GM23338 (cell line): ENCODE results near the gene ASB12. TPM values are rescaled to one million over a fixed set of nuclear protein-coding genes. Genes with fewer than 3 reads are reported as not detected.

Source experiments
- ATAC-seq: fragments of 200-7000 bp; cut with Tn5 transposase; 3 replicates; pipeline ENCODE4 v1.9.1; 2020
- DNase-seq: peaks from one replicate; pipeline ENCODE4 v3.0.0-alpha.2; 2015; ENCODE audit warnings: low spot score
- H2AFZ ChIP-seq: fragments of 200-600 bp; sonication (generic); 2 replicates; pipeline ENCODE4 v1.8.0; 2016; ENCODE audit warnings: antibody characterized with exemption, mild to moderate bottlenecking, moderate library complexity
- H3F3A ChIP-seq: fragments of 200-600 bp; sonication (generic); replicated peaks from 2 replicates; pipeline ENCODE4 v1.8.0; 2017; ENCODE audit warnings: antibody characterized with exemption, mixed run types, low read depth
- H3K27ac ChIP-seq: fragments of 200-600 bp; sonication (generic); 2 replicates; pipeline ENCODE4 v1.6.1; 2016; ENCODE audit warnings: low read depth
- H3K27me3 ChIP-seq: fragments of 200-600 bp; sonication (generic); 2 replicates; pipeline ENCODE4 v1.8.0; 2016; ENCODE audit warnings: mild to moderate bottlenecking, mixed run types, moderate library complexity; ENCODE audit not compliant: insufficient read depth
- H3K36me3 ChIP-seq: fragments of 200-600 bp; sonication (generic); 2 replicates; pipeline ENCODE4 v1.8.0; 2016; ENCODE audit warnings: mild to moderate bottlenecking; ENCODE audit not compliant: insufficient read depth
- H3K4me1 ChIP-seq: fragments of 200-600 bp; sonication (generic); 2 replicates; pipeline ENCODE4 v1.8.0; 2016; ENCODE audit warnings: mild to moderate bottlenecking, moderate library complexity; ENCODE audit not compliant: insufficient read depth
- H3K4me2 ChIP-seq: fragments of 200-600 bp; sonication (generic); 2 replicates; pipeline ENCODE4 v1.7.1; 2017; ENCODE audit warnings: mixed run types
- H3K4me3 ChIP-seq: fragments of 200-600 bp; sonication (generic); 2 replicates; pipeline ENCODE4 v1.6.1; 2016; ENCODE audit warnings: mixed run types
- H3K79me2 ChIP-seq: fragments of 200-600 bp; sonication (generic); replicated peaks from 2 replicates; pipeline ENCODE4 v1.8.0; 2017; ENCODE audit warnings: mild to moderate bottlenecking; ENCODE audit not compliant: insufficient read depth
- H3K9me2 ChIP-seq: fragments of 200-600 bp; sonication (generic); 2 replicates; pipeline ENCODE4 v1.8.0; 2017; ENCODE audit not compliant: insufficient read depth
- H4K20me1 ChIP-seq: fragments of 200-600 bp; sonication (generic); replicated peaks from 2 replicates; pipeline ENCODE4 v1.8.0; 2017; ENCODE audit warnings: mild to moderate bottlenecking; ENCODE audit not compliant: insufficient read depth
- H3K27ac Mint-ChIP-seq: 2 replicates; pipeline ENCODE4 v1.8.0; 2020; ENCODE audit warnings: inconsistent platforms, mild to moderate bottlenecking, moderate library complexity, mixed read lengths
- H3K27me3 Mint-ChIP-seq: 3 replicates; pipeline ENCODE4 v1.8.0; 2022; ENCODE audit warnings: low read depth, mild to moderate bottlenecking, moderate library complexity, mixed read lengths, inconsistent platforms; ENCODE audit not compliant: insufficient read depth, poor library complexity
- H3K36me3 Mint-ChIP-seq: 3 replicates; pipeline ENCODE4 v1.8.0; 2021; ENCODE audit warnings: low read depth, mild to moderate bottlenecking, inconsistent platforms, moderate library complexity, mixed read lengths
- H3K4me1 Mint-ChIP-seq: 3 replicates; pipeline ENCODE4 v1.8.0; 2020; ENCODE audit warnings: mild to moderate bottlenecking, inconsistent platforms, mixed read lengths
- H3K4me3 Mint-ChIP-seq: 3 replicates; pipeline ENCODE4 v1.8.0; 2021; ENCODE audit warnings: moderate library complexity, mild to moderate bottlenecking, inconsistent platforms, mixed read lengths
- H3K9me3 Mint-ChIP-seq: 3 replicates; pipeline ENCODE4 v1.8.0; 2020; ENCODE audit warnings: moderate library complexity, mild to moderate bottlenecking, inconsistent platforms, mixed read lengths
- CREB1 ChIP-seq: fragments of 250-450 bp; sonication (Bioruptor Pico); IDR thresholded peaks from 2 replicates; pipeline ENCODE4 v1.5.0; 2020; ENCODE audit warnings: low read depth, mild to moderate bottlenecking, moderate library complexity
- EZH2 ChIP-seq: fragments of 200-600 bp; sonication (generic); IDR thresholded peaks from one replicate; pipeline ENCODE4 v1.8.0; 2017; ENCODE audit warnings: antibody characterized with exemption, mild to moderate bottlenecking, low read depth; ENCODE audit not compliant: unreplicated experiment
- EZH2phosphoT487 ChIP-seq: fragments of 200-600 bp; sonication (generic); IDR thresholded peaks from one replicate; pipeline ENCODE4 v1.8.1; 2018; ENCODE audit warnings: antibody characterized with exemption; ENCODE audit not compliant: unreplicated experiment
- JUNB ChIP-seq: IDR thresholded peaks from one replicate; pipeline ENCODE4 v1.6.1; 2016; ENCODE audit warnings: antibody characterized with exemption; ENCODE audit not compliant: unreplicated experiment
- NANOG ChIP-seq: IDR thresholded peaks from 2 replicates; pipeline ENCODE4 v1.6.1; 2016; ENCODE audit warnings: antibody characterized with exemption, borderline replicate concordance
- POLR2AphosphoS5 ChIP-seq: IDR thresholded peaks from 2 replicates; pipeline ENCODE4 v1.6.1; 2016; ENCODE audit warnings: antibody characterized with exemption, low read depth
- STAT1 ChIP-seq: IDR thresholded peaks from one replicate; pipeline ENCODE4 v1.6.1; 2016; ENCODE audit warnings: antibody characterized with exemption; ENCODE audit not compliant: unreplicated experiment
- ZNF114 ChIP-seq: fragments of 250-450 bp; sonication (Bioruptor Pico); IDR thresholded peaks from 2 replicates; pipeline ENCODE4 v1.5.0; 2020; ENCODE audit warnings: mild to moderate bottlenecking, moderate library complexity
- ZNF331 ChIP-seq: fragments of 250-450 bp; sonication (Bioruptor Pico); IDR thresholded peaks from 2 replicates; pipeline ENCODE4 v1.5.0; 2020; ENCODE audit warnings: low read depth, mild to moderate bottlenecking, moderate library complexity
- polyA plus RNA-seq: library from polyadenylated mRNA; unstranded; fragments of >200 nt; fragmentation: Nextera tagmentation; extraction: Ambion mirVana; gene quantifications from 2 replicates; pipeline ENCODE4 v1.2.1, GENCODE V29; 2016
- total RNA-seq: library from RNA; depleted of rRNA; stranded (reverse); fragments of >200 nt; shearing (Covaris generic); gene quantifications from 2 replicates; pipeline ENCODE4 v1.2.3, GENCODE V29; 2014
- TF ChIP-seq, protein P1 (sequence below), 2 experiments: fragments of 200-600 bp in 1 of 2; sonication (generic) in 1 of 2; conservative IDR thresholded peaks; 2 replicates each; pipeline versions ENCODE4 v1.5.1 to v1.6.1; 2016 to 2017; ENCODE audit warnings: antibody characterized with exemption in 2 of 2, low read depth in 2 of 2, mild to moderate bottlenecking in 2 of 2, moderate library complexity in 1 of 2
- TF ChIP-seq, protein P2 (sequence below): IDR thresholded peaks from one replicate; pipeline ENCODE4 v1.6.1; 2018; ENCODE audit warnings: antibody characterized with exemption; ENCODE audit not compliant: unreplicated experiment
- TF ChIP-seq, protein P3 (sequence below): IDR thresholded peaks from 2 replicates; pipeline ENCODE4 v1.6.1; 2016; ENCODE audit warnings: antibody characterized with exemption
- TF ChIP-seq, protein P4 (sequence below): fragments of 250-450 bp; sonication (Bioruptor Pico); IDR thresholded peaks from 2 replicates; pipeline ENCODE4 v1.5.0; 2020; ENCODE audit warnings: mild to moderate bottlenecking, moderate library complexity

Gene ASB12
- total and polyA plus RNA-seq, 2 experiments from 2014 or later = 1.1 to 1.2 TPM

DNA sequence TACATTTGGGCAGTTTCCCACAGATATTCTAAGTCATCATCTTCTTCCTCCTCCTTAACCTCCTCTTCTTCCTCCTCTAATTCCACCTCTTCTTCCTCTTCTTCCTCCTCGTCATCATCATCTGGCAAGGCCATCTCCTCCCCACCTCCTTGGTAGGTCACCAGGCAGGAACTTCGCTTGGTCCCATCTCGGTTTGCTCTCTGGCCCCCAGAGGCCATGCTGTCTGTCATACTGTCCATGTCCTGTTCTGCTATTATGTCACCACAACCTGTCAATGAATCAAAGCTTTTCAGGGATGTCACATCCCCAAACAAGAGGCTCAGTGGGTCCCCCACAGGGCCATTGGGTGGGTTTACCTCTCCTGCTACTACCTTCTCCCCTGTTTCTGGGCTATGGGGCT is 38.4 kb downstream of the ASB12 start:
- no peak overlapping the region for H3K4me3 Mint-ChIP-seq
- Histone ChIP-seq H3K9me2 (no peaks in the 10 kb centered on the region), H3K27me3 (no peaks in the 10 kb centered on the region), H2AFZ (no peak overlapping the region), H3F3A (no peaks in the 10 kb centered on the region), H3K4me3 (no peak overlapping the region), H3K4me2 (no peak overlapping the region), H3K27ac (no peak overlapping the region), H3K79me2 (no peaks in the 10 kb centered on the region), H3K4me1 (0 out of 2 replicates have a peak, but pooled peaks cover 3% of the 10 kb centered on the region), H4K20me1 (no peaks in the 10 kb centered on the region), H3K36me3 (no peaks in the 10 kb centered on the region)
- DNase-seq = no peak
- no peaks in the 10 kb centered on the region for H3K27me3 Mint-ChIP-seq
- TF ChIP-seq POLR2AphosphoS5 = no peak
- TF ChIP-seq CREB1 (CRISPR knock-in tag) = no peak
- TF ChIP-seq, protein P1, sequence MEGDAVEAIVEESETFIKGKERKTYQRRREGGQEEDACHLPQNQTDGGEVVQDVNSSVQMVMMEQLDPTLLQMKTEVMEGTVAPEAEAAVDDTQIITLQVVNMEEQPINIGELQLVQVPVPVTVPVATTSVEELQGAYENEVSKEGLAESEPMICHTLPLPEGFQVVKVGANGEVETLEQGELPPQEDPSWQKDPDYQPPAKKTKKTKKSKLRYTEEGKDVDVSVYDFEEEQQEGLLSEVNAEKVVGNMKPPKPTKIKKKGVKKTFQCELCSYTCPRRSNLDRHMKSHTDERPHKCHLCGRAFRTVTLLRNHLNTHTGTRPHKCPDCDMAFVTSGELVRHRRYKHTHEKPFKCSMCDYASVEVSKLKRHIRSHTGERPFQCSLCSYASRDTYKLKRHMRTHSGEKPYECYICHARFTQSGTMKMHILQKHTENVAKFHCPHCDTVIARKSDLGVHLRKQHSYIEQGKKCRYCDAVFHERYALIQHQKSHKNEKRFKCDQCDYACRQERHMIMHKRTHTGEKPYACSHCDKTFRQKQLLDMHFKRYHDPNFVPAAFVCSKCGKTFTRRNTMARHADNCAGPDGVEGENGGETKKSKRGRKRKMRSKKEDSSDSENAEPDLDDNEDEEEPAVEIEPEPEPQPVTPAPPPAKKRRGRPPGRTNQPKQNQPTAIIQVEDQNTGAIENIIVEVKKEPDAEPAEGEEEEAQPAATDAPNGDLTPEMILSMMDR (conservative IDR thresholded peaks at IDR 0.05; ENCODE audit: low read depth in 2 of 2) = no peak
- TF ChIP-seq EZH2 = no peak
- TF ChIP-seq STAT1 = no peak
- TF ChIP-seq, protein P2, sequence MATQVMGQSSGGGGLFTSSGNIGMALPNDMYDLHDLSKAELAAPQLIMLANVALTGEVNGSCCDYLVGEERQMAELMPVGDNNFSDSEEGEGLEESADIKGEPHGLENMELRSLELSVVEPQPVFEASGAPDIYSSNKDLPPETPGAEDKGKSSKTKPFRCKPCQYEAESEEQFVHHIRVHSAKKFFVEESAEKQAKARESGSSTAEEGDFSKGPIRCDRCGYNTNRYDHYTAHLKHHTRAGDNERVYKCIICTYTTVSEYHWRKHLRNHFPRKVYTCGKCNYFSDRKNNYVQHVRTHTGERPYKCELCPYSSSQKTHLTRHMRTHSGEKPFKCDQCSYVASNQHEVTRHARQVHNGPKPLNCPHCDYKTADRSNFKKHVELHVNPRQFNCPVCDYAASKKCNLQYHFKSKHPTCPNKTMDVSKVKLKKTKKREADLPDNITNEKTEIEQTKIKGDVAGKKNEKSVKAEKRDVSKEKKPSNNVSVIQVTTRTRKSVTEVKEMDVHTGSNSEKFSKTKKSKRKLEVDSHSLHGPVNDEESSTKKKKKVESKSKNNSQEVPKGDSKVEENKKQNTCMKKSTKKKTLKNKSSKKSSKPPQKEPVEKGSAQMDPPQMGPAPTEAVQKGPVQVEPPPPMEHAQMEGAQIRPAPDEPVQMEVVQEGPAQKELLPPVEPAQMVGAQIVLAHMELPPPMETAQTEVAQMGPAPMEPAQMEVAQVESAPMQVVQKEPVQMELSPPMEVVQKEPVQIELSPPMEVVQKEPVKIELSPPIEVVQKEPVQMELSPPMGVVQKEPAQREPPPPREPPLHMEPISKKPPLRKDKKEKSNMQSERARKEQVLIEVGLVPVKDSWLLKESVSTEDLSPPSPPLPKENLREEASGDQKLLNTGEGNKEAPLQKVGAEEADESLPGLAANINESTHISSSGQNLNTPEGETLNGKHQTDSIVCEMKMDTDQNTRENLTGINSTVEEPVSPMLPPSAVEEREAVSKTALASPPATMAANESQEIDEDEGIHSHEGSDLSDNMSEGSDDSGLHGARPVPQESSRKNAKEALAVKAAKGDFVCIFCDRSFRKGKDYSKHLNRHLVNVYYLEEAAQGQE = no peak
- no peak for TF ChIP-seq EZH2phosphoT487
- TF ChIP-seq ZNF331 (CRISPR knock-in tag) = no peak
- no peak for TF ChIP-seq ZNF114
- TF ChIP-seq, protein P3, sequence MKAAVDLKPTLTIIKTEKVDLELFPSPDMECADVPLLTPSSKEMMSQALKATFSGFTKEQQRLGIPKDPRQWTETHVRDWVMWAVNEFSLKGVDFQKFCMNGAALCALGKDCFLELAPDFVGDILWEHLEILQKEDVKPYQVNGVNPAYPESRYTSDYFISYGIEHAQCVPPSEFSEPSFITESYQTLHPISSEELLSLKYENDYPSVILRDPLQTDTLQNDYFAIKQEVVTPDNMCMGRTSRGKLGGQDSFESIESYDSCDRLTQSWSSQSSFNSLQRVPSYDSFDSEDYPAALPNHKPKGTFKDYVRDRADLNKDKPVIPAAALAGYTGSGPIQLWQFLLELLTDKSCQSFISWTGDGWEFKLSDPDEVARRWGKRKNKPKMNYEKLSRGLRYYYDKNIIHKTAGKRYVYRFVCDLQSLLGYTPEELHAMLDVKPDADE = no peak
- no peak for TF ChIP-seq JUNB
- TF ChIP-seq NANOG = no peak
- TF ChIP-seq, protein P4, sequence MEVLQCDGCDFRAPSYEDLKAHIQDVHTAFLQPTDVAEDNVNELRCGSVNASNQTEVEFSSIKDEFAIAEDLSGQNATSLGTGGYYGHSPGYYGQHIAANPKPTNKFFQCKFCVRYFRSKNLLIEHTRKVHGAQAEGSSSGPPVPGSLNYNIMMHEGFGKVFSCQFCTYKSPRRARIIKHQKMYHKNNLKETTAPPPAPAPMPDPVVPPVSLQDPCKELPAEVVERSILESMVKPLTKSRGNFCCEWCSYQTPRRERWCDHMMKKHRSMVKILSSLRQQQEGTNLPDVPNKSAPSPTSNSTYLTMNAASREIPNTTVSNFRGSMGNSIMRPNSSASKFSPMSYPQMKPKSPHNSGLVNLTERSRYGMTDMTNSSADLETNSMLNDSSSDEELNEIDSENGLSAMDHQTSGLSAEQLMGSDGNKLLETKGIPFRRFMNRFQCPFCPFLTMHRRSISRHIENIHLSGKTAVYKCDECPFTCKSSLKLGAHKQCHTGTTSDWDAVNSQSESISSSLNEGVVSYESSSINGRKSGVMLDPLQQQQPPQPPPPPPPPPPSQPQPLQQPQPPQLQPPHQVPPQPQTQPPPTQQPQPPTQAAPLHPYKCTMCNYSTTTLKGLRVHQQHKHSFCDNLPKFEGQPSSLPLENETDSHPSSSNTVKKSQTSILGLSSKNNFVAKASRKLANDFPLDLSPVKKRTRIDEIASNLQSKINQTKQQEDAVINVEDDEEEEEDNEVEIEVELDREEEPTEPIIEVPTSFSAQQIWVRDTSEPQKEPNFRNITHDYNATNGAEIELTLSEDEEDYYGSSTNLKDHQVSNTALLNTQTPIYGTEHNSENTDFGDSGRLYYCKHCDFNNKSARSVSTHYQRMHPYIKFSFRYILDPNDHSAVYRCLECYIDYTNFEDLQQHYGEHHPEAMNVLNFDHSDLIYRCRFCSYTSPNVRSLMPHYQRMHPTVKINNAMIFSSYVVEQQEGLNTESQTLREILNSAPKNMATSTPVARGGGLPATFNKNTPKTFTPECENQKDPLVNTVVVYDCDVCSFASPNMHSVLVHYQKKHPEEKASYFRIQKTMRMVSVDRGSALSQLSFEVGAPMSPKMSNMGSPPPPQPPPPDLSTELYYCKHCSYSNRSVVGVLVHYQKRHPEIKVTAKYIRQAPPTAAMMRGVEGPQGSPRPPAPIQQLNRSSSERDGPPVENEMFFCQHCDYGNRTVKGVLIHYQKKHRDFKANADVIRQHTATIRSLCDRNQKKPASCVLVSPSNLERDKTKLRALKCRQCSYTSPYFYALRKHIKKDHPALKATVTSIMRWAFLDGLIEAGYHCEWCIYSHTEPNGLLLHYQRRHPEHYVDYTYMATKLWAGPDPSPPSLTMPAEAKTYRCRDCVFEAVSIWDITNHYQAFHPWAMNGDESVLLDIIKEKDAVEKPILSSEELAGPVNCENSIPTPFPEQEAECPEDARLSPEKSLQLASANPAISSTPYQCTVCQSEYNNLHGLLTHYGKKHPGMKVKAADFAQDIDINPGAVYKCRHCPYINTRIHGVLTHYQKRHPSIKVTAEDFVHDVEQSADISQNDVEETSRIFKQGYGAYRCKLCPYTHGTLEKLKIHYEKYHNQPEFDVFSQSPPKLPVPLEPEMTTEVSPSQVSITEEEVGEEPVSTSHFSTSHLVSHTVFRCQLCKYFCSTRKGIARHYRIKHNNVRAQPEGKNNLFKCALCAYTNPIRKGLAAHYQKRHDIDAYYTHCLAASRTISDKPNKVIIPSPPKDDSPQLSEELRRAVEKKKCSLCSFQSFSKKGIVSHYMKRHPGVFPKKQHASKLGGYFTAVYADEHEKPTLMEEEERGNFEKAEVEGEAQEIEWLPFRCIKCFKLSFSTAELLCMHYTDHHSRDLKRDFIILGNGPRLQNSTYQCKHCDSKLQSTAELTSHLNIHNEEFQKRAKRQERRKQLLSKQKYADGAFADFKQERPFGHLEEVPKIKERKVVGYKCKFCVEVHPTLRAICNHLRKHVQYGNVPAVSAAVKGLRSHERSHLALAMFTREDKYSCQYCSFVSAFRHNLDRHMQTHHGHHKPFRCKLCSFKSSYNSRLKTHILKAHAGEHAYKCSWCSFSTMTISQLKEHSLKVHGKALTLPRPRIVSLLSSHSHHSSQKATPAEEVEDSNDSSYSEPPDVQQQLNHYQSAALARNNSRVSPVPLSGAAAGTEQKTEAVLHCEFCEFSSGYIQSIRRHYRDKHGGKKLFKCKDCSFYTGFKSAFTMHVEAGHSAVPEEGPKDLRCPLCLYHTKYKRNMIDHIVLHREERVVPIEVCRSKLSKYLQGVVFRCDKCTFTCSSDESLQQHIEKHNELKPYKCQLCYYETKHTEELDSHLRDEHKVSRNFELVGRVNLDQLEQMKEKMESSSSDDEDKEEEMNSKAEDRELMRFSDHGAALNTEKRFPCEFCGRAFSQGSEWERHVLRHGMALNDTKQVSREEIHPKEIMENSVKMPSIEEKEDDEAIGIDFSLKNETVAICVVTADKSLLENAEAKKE = no peak
- H3K4me1 Mint-ChIP-seq = peaks cover 11% of the 10 kb centered on the region; the same call in 2 of the 3 replicates
- H3K36me3 Mint-ChIP-seq = peaks cover 20% of the 10 kb centered on the region
- no peaks in the 10 kb centered on the region for H3K9me3 Mint-ChIP-seq
- no peak overlapping the region for H3K27ac Mint-ChIP-seq
- no peak for ATAC-seq
